MM.1S (cell line): ENCODE data around the gene IDH3A.

Experiments used
- DNase-seq: peaks from one replicate; pipeline ENCODE4 v3.0.0-alpha.2; 2015
- H2AFZ ChIP-seq: fragments of 300-600 bp; sonication (generic); 2 replicates; pipeline ENCODE4 v1.6.0; 2016; ENCODE audit warnings: antibody characterized with exemption, low read length
- H3F3A ChIP-seq: fragments of 300-600 bp; sonication (generic); 2 replicates; pipeline ENCODE4 v1.6.1; 2016; ENCODE audit warnings: mild to moderate bottlenecking, antibody characterized with exemption, low read length, moderate library complexity, mixed read lengths; ENCODE audit not compliant: insufficient read depth
- H3K27ac ChIP-seq: fragments of 300-600 bp; sonication (generic); 2 replicates; pipeline ENCODE4 v1.5.1; 2016; ENCODE audit warnings: mild to moderate bottlenecking, low read length
- H3K27me3 ChIP-seq: fragments of 300-600 bp; sonication (generic); replicated peaks from 2 replicates; pipeline ENCODE4 v1.6.0; 2016; ENCODE audit warnings: low read length; ENCODE audit not compliant: insufficient read depth
- H3K36me3 ChIP-seq: fragments of 300-600 bp; sonication (generic); replicated peaks from 2 replicates; pipeline ENCODE4 v1.6.1; 2016; ENCODE audit warnings: mild to moderate bottlenecking, low read length, mixed read lengths; ENCODE audit not compliant: insufficient read depth
- H3K4me1 ChIP-seq: fragments of 300-600 bp; sonication (generic); 2 replicates; pipeline ENCODE4 v1.6.1; 2016; ENCODE audit warnings: low read length, mixed read lengths
- H3K4me2 ChIP-seq: fragments of 300-600 bp; sonication (generic); 2 replicates; pipeline ENCODE4 v1.6.0; 2016; ENCODE audit warnings: low read depth, low read length
- H3K4me3 ChIP-seq: fragments of 300-600 bp; sonication (generic); 2 replicates; pipeline ENCODE4 v1.5.1; 2016; ENCODE audit warnings: low read length, mixed read lengths
- H3K79me2 ChIP-seq: fragments of 300-600 bp; sonication (generic); 2 replicates; pipeline ENCODE4 v1.6.1; 2016; ENCODE audit warnings: mixed run types, low read length, mixed read lengths
- H3K9ac ChIP-seq: fragments of 300-600 bp; sonication (generic); 2 replicates; pipeline ENCODE4 v1.6.1; 2016; ENCODE audit warnings: low read length, mixed read lengths
- H3K9me2 ChIP-seq: fragments of 300-600 bp; sonication (generic); replicated peaks from 2 replicates; pipeline ENCODE4 v1.6.1; 2016; ENCODE audit warnings: mild to moderate bottlenecking, low read length, mixed read lengths; ENCODE audit not compliant: insufficient read depth
- H3K9me3 ChIP-seq: fragments of 300-600 bp; sonication (generic); replicated peaks from 2 replicates; pipeline ENCODE4 v1.6.1; 2016; ENCODE audit warnings: mild to moderate bottlenecking, low read length, mixed read lengths; ENCODE audit not compliant: insufficient read depth
- H4K20me1 ChIP-seq: fragments of 300-600 bp; sonication (generic); 2 replicates; pipeline ENCODE4 v1.6.1; 2016; ENCODE audit warnings: mild to moderate bottlenecking, low read length, moderate library complexity, mixed read lengths; ENCODE audit not compliant: insufficient read depth
- EZH2 ChIP-seq: fragments of 300-600 bp; sonication (generic); optimal IDR thresholded peaks from 2 replicates; pipeline ENCODE3; 2017; ENCODE audit warnings: low read depth, mild to moderate bottlenecking, antibody characterized with exemption, low read length, mixed read lengths
- EZH2phosphoT487 ChIP-seq: fragments of 300-600 bp; sonication (generic); IDR thresholded peaks from 2 replicates; pipeline ENCODE4 v1.6.1; 2018; ENCODE audit warnings: antibody characterized with exemption, low read length
- TF ChIP-seq, protein P1 (sequence below): fragments of 300-600 bp; sonication (generic); IDR thresholded peaks from 2 replicates; pipeline ENCODE4 v1.5.1; 2016; ENCODE audit warnings: antibody characterized with exemption, low read length, mixed read lengths

IDH3A gene

GRCh38 chr15:78204351-78205309, 55.5 kb downstream of the IDH3A start:
- Histone ChIP-seq H3K9me2 (no peaks in the 10 kb centered on the region), H3K4me1 (peaks cover under 1% of the 10 kb centered on the region; the same call in 1 of the 2 replicates), H3K79me2 (no peaks in the 10 kb centered on the region), H3K4me3 (no peak overlapping the region), H2AFZ (no peak overlapping the region), H3K9me3 (no peaks in the 10 kb centered on the region), H3F3A (no peaks in the 10 kb centered on the region), H3K27ac (no peak overlapping the region), H3K9ac (no peak overlapping the region), H3K36me3 (no peaks in the 10 kb centered on the region), H3K4me2 (no peak overlapping the region), H3K27me3 (no peaks in the 10 kb centered on the region), H4K20me1 (no peaks in the 10 kb centered on the region)
- TF ChIP-seq, protein P1, sequence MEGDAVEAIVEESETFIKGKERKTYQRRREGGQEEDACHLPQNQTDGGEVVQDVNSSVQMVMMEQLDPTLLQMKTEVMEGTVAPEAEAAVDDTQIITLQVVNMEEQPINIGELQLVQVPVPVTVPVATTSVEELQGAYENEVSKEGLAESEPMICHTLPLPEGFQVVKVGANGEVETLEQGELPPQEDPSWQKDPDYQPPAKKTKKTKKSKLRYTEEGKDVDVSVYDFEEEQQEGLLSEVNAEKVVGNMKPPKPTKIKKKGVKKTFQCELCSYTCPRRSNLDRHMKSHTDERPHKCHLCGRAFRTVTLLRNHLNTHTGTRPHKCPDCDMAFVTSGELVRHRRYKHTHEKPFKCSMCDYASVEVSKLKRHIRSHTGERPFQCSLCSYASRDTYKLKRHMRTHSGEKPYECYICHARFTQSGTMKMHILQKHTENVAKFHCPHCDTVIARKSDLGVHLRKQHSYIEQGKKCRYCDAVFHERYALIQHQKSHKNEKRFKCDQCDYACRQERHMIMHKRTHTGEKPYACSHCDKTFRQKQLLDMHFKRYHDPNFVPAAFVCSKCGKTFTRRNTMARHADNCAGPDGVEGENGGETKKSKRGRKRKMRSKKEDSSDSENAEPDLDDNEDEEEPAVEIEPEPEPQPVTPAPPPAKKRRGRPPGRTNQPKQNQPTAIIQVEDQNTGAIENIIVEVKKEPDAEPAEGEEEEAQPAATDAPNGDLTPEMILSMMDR: no peak
- TF ChIP-seq EZH2: no peak
- TF ChIP-seq EZH2phosphoT487: no peak
- DNase-seq: no peak

- H3F3A ChIP-seq: no peaks in the 10 kb centered on the region
- no peak overlapping the region for H3K4me3 ChIP-seq
- H3K27ac ChIP-seq: no peak overlapping the region
- DNase-seq: no peak
- H2AFZ ChIP-seq: no peak overlapping the region
- H3K9ac ChIP-seq: no peak overlapping the region
- no peaks in the 10 kb centered on the region for H3K27me3 ChIP-seq
- no peaks in the 10 kb centered on the region for H3K9me2 ChIP-seq
- H4K20me1 ChIP-seq: no peaks in the 10 kb centered on the region
- no peak overlapping the region for H3K4me2 ChIP-seq
- peaks cover 7% of the 10 kb centered on the region for H3K4me1 ChIP-seq
- no peaks in the 10 kb centered on the region for H3K9me3 ChIP-seq
- H3K79me2 ChIP-seq: no peaks in the 10 kb centered on the region
- no peaks in the 10 kb centered on the region for H3K36me3 ChIP-seq
- TF ChIP-seq, protein P1: no peak
- TF ChIP-seq EZH2 (no peak), EZH2phosphoT487 (no peak)
Observed at GRCh38 chr15:78205337-78205736, 56.2 kb downstream of the IDH3A start.

GRCh38 chr15:78205856-78206255, 56.7 kb downstream of the IDH3A start:
- no peaks in the 10 kb centered on the region for H3F3A ChIP-seq

More at GRCh38 chr15:78205856-78206255, 56.7 kb downstream of the IDH3A start:
- Histone ChIP-seq H3K4me3 (no peak overlapping the region), H3K9ac (no peak overlapping the region), H2AFZ (no peak overlapping the region), H4K20me1 (no peaks in the 10 kb centered on the region), H3K9me3 (no peaks in the 10 kb centered on the region), H3K4me1 (peaks cover 9% of the 10 kb centered on the region), H3K4me2 (no peak overlapping the region), H3K27me3 (no peaks in the 10 kb centered on the region), H3K9me2 (no peaks in the 10 kb centered on the region), H3K27ac (no peak overlapping the region), H3K36me3 (no peaks in the 10 kb centered on the region), H3K79me2 (no peaks in the 10 kb centered on the region)
- TF ChIP-seq, protein P1: no peak
- TF ChIP-seq EZH2 (no peak), EZH2phosphoT487 (no peak)
- DNase-seq: no peak
